Measurements from ENCODE around the gene SFT2D1.
"Not testable (repeated sequence)": the region's sequence is repeated elsewhere in the genome, so short reads cannot be mapped to it uniquely, and the experiment has no call there.

Gene SFT2D1

GRCh38 chr6:166364456-166364855 lies 22.1 kb upstream of the SFT2D1 start:
- no peak for DNase-seq (ENCODE audit: low read depth, low spot score)

GRCh38 chr6:166362427-166362826 lies 20.1 kb upstream of the SFT2D1 start:
- DNase-seq (ENCODE audit: low read depth, low spot score) = not testable (repeated sequence)

GRCh38 chr6:166361077-166361429 lies 18.7 kb upstream of the SFT2D1 start:
- DNase-seq (ENCODE audit: low read depth, low spot score) = no peak

- DNase-seq (ENCODE audit: low read depth, low spot score) = no peak
These were observed 18.1 kb upstream of the SFT2D1 start for GRCh38 chr6:166360243-166361076.

- no peak for DNase-seq (ENCODE audit: low read depth, low spot score)
These were observed 13.2 kb upstream of the SFT2D1 start for GRCh38 chr6:166355552-166355951.

- no peak for DNase-seq (ENCODE audit: low read depth, low spot score)
These were observed 12.6 kb upstream of the SFT2D1 start for GRCh38 chr6:166354965-166355364.

- no peak for DNase-seq (ENCODE audit: low read depth, low spot score)
These were observed 11.8 kb upstream of the SFT2D1 start for GRCh38 chr6:166354143-166354542.

GRCh38 chr6:166353507-166353906 lies 11.2 kb upstream of the SFT2D1 start:
- DNase-seq (ENCODE audit: low read depth, low spot score) = no peak

- no peak for DNase-seq (ENCODE audit: low read depth, low spot score)
These were observed 10.6 kb upstream of the SFT2D1 start for GRCh38 chr6:166352923-166353322.

GRCh38 chr6:166351715-166352285 lies 9.5 kb upstream of the SFT2D1 start:
- no peak for DNase-seq (ENCODE audit: low read depth, low spot score)

GRCh38 chr6:166348305-166348949 lies 6.1 kb upstream of the SFT2D1 start:
- DNase-seq (ENCODE audit: low read depth, low spot score) = no peak

- DNase-seq (ENCODE audit: low read depth, low spot score) = no peak
These were observed 4.6 kb upstream of the SFT2D1 start for GRCh38 chr6:166346965-166347364.

GRCh38 chr6:166346449-166346848 lies 4.1 kb upstream of the SFT2D1 start:
- DNase-seq (ENCODE audit: low read depth, low spot score) = no peak

GRCh38 chr6:166345672-166346071 lies 3.3 kb upstream of the SFT2D1 start:
- DNase-seq (ENCODE audit: low read depth, low spot score) = not testable (repeated sequence)

- not testable (repeated sequence) for DNase-seq (ENCODE audit: low read depth, low spot score)
These were observed 2.6 kb upstream of the SFT2D1 start for GRCh38 chr6:166344921-166345320.

- DNase-seq (ENCODE audit: low read depth, low spot score) = no peak
These were observed 1.9 kb upstream of the SFT2D1 start for GRCh38 chr6:166344240-166344639.

GRCh38 chr6:166343150-166343487 lies 774 bp upstream of the SFT2D1 start:
- no peak for DNase-seq (ENCODE audit: low read depth, low spot score)

- no peak for DNase-seq (ENCODE audit: low read depth, low spot score)
These were observed 382 bp downstream of the SFT2D1 start for GRCh38 chr6:166341977-166342348.

GRCh38 chr6:166341464-166341863 lies 881 bp downstream of the SFT2D1 start:
- DNase-seq (ENCODE audit: low read depth, low spot score) = no peak

- no peak for DNase-seq (ENCODE audit: low read depth, low spot score)
These were observed 3.5 kb downstream of the SFT2D1 start for GRCh38 chr6:166338854-166339253.

GRCh38 chr6:166336847-166337246 lies 5.5 kb downstream of the SFT2D1 start:
- no peak for DNase-seq (ENCODE audit: low read depth, low spot score)

GRCh38 chr6:166335378-166336302 lies 6.7 kb downstream of the SFT2D1 start:
- no peak for DNase-seq (ENCODE audit: low read depth, low spot score)

All from activated CD4-positive, CD25-positive, alpha-beta regulatory T cell treated with anti-CD3 and anti-CD28 coated beads, Interleukin-2, amount 50 U/mL, for 16 hours (primary cell).